GM18867 (cell line): ENCODE results near the gene FAM78B.

Experiments
- ATAC-seq: cut with Tn5 transposase; IDR thresholded peaks from one replicate; pipeline ENCODE4 v1.9.1; 2021; ENCODE audit warnings: mild to moderate bottlenecking, moderate library complexity; ENCODE audit not compliant: unreplicated experiment

The FAM78B gene

DNA sequence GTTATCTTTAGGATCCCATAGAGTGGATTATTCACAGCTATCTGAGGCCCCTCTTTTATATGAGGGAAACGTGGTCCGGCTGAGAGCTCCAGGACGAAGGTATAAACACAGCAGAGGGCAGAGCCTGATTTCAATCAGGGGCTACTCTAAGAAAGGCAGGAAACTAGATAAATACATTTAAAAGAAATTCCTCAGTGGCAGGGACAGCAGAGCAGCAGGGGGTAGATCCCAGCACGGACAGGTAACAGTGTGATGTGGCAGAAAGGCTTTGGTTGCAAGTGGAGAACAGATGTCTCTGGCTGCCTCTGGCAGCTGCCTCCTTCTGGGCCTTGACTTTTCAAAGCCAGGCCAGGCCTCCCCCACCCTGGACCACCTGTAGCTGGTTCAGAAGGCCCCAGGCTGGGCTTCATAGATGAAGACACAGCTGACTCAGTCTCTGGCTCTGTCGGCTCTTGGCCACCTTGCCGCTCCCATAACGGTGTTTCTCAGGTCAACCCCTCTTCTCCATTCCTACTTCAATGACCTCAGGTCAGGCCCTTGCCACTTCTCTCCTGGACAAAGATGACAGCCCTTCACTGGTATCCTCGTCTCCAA lies 43.8 kb downstream of the FAM78B start:
- ATAC-seq, result no peak

DNA sequence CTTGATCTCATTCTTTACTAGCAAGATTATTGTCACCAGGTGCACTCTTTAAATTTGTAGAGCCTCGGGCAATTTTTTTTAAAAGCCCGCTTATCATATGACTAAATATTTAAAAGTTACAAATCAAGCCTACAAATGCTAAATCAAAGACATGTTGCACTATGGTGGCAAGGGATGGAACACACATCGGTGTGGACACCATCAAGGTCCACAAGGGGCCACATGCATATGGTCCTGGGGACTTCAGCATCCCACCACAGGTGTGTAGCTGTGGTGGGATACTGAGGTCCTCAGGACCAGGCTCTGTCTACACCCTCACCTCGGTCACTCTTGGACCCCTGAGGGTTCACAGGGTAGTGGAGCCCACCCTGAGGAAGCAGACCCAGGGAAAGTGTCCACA lies 45.8 kb downstream of the FAM78B start:
- ATAC-seq, result no peak

DNA sequence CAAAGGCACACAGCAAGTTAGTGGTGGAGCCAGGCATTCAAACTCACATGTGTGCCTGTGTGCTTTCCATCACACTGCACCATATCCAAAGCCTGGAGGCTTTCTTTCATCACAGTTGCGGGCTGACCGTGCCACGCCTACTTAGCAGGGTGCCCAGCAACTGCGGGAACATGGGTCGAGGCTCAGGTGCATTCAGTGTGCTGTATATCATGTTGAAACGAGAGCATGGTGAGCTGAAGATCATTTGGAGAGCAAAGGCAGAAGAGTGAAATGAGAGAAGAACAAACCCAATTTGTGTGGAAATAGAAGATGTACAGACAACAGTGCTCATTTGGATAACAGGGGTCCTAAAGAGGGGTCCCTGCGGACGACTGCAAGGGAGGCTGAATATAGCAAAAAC lies 46.5 kb downstream of the FAM78B start:
- ATAC-seq, result no peak

DNA sequence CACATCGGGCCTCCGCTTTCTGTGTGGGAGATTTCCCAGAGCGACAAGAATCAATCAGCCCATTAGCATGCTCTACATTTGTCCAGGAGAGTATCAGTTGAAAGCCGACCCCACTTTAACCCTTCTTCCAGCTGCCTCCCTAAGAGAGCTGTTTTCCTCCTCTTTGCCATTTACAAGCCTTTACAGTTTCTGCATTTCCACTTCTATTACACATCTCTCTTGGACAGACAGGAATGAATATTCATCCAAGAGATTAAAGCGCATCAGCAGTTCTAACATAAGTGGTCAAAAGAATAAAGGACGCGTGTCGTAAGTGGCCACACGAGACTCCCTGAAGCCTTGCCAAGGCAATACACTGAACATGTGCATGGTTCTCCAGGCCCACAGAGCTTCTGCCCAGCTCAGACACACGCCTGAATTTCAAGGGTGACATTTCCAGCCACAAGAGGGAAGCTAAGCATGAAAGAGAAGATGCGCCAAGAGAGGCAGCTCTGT lies 47.3 kb downstream of the FAM78B start:
- no peak for ATAC-seq

DNA sequence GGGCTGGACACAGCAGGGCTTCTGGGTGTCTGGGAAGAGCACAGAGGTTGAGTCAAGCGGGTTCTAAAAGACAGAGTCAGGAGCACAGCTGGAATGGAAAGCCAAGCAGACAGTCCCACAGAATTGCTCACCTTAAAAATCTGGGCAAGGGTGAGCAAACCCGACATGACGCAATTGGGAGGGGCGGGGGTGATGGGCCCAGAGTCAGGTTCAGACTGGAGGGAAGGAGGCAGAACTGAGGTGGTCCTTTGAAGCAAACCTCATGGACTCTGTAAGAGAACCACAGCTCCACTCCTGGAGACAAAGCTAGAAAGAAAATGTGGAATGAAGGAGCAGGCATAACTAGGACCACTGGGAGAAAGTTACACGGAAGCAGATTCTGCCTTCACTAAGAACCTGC lies 49.0 kb downstream of the FAM78B start:
- no peak for ATAC-seq

DNA sequence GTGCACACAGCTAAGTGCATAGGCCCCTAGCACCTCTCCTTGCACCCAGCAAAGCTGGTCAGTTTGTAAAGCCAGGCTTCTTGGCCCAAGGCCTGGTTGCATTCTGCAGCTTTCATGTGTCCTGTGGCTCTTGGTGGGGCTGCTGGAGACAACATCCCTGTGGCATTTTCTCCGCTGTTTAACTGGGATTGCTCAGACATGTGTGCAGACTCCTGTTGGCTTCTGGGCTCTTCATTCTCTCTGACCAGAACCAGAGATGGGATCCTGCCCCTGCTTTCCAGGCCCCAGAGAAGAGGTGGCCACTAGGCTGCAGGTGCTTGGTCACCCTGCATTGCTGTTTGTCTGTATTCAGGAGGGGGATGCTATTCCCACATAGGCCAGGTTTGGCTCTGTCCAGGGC lies 50.8 kb downstream of the FAM78B start:
- no peak for ATAC-seq

DNA sequence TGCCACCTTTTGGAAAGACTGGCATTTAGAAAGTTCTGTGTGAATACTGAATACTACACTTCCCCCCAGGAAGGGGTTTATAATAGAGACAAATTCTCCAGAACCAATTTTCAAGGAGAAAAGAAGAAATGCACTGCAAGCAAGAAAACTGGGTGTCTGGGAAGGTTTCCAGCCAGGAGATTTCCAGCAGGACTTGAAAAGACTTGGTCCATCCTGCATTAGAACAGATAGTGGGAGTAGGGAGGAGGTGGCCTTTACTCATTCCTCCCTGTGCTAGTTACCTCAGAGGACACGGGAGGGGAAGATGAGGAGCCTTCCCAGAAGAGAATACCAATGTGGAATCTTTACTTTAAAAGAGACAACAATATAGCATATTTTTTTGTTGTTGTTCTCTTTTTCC lies 52.4 kb downstream of the FAM78B start:
- no peak for ATAC-seq

DNA sequence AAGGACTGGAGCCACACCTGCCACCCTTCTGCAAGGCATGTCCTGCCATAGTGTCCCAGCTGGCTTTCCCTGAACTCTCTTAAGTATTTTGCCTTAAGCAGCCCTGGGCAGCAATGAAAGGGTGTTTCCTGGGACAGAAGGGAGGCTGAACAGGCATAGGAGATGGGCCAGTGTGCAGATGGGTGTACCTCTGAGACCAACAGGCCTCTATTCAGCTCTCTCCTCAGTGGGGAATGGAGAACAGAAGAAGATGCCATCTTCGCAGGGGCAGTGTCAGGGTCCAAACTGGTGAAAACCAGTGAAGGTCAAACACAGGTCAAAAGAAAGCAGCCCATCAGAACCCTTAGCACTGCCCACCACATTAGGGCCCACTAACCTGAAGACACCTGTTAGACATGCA lies 53.2 kb downstream of the FAM78B start:
- ATAC-seq, result no peak

DNA sequence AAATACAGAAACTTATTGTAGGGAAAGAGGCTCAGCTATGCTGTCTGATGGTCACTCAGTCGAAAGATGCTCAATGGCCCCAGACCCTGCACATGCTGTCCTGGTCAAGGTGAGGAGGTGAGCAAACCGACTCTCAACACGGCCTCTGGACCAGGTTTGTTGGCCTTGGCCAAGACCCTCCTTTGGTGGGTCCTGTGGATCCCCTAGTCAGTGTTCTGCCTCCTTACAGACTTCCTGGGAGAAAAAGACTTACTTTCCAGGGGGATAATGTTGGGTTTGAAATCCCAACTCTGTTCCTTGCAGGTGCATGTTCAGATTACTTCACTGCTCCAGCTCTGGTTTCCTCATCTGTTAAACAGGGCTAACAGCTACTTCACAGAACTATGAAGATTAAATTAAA lies 53.8 kb downstream of the FAM78B start:
- no peak for ATAC-seq

DNA sequence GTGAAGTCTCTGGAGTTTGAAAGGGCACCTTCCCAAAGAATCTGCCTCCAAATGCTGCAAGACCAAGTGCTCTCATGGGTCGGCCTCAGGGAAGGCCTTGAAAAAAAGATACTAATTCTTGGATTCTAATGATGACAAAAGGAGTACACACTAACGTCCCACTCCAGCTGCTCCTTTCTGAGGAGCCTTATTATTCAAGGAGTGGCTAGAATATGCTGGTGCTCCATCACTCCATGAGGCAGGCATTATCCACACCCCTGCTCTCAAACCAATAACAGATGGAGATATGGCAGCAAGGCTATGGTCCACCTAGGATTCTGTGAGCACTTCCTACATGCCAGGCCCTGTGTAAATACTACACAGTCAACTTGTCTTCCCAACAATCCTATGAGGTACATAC lies 54.4 kb downstream of the FAM78B start:
- ATAC-seq, result no peak

DNA sequence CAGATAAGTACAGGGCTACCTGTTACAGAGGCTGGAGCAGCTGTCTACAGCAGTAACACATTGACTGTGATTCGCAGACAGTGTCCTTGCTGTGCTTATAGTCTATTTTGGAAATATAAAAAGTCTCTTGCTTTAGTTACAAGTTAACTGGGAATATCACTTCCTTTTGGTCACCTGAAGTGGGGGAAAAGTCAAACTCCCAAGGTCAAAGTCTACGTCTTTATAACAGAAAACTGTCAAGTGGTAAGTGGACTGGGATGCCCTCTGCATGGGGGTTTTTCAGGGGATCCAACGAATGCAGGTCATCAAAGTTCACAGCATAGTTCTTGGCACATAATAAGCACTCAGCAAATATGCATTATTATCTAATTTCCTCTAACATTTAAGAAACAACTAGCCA lies 55.4 kb downstream of the FAM78B start:
- no peak for ATAC-seq

DNA sequence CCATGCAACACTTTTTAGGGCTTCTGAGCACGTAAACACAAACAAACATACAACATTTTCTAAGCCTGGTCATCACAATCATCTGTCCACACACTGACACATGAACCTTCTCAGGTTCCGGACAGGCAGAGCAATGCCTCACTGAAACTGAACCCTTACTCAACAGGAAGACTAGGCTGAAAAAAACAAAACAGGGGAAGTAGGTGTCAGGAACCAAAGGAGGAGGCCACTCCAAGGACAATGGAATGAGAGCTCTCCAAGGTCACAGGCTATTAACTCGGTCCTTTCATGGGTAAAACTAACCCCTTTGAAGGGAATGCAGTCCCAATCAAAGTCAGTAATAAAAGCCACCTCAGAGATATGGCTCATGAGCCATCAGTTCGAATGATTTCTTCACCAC lies 76.6 kb downstream of the FAM78B start:
- ATAC-seq, result no peak

DNA sequence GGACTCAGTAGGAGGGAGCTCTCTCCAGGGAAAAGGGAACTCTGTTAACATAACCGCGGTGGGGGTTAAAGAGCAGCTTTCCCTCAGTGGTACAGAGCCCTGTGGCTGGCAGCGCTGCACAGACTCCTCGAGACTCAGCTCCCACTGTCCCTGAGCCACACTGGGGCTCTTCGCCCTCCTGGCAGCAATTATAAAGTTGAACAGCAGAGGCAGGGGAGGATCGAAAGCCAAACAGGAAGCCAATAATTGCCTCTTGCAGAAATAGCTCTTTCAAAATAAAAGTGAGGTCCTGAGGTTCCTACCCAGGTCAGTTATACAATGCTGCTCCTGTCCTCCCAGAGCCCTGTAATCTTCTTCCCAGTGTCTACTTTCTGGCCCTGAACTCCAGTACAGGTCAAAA lies 77.0 kb downstream of the FAM78B start:
- ATAC-seq, result peak; percentile 82

DNA sequence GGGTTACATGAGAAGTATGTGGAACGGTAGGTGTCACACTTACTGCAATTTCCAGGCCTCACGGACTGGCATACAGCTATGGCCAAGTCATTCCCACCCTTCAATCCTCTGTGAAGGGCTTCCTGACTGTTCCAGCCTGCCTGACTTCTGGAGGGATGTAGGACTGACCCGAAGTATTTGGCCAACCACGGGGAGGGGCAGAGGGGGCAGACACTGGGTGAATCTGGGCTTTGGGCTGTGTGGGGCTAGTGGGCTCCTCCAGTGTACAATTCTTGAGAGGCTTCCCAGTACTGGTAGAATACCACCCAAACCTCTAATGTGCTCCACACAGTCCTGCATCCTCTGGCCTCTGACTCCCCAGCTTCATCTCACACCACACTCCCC lies 78.2 kb downstream of the FAM78B start:
- ATAC-seq, result no peak

DNA sequence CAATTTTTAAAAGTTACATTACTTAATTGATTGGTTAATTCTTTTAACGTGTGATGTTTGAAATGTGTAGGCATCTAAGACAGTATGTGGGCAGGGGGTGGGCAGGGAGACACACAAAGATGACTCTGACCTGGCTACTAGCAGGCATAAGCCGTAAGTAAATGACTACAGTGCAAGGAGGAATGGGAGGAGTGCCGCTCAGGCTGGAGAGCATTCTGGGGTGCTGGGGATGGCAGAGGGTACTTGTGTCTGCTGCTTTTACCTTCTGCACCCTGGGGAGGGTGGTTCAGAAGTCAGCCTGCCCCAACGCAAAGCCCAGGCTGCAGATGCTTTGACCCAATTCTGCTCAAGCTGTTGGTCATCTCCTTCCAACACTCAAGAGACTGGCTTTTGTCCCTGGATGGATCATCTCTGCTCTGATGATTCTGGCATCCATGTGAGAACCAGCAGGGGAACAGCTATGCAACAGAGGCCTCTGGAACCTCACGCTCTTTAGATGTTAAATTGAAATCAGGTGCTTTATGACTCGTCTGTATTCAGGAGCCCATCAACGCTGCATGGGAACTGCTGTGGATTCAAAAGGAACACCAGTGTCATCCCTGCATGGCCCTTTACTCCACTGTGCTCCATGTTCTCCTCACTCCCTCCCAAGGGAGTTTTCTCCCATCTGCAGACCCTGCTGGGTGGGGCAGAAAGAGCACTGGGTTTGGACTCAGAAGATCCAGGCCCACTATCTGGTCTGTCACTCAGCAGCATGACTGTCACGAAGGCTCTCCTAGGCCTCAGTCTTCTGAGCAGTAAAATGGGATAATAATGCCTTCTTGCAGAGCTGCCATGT lies 78.8 kb downstream of the FAM78B start:
- no peak for ATAC-seq

DNA sequence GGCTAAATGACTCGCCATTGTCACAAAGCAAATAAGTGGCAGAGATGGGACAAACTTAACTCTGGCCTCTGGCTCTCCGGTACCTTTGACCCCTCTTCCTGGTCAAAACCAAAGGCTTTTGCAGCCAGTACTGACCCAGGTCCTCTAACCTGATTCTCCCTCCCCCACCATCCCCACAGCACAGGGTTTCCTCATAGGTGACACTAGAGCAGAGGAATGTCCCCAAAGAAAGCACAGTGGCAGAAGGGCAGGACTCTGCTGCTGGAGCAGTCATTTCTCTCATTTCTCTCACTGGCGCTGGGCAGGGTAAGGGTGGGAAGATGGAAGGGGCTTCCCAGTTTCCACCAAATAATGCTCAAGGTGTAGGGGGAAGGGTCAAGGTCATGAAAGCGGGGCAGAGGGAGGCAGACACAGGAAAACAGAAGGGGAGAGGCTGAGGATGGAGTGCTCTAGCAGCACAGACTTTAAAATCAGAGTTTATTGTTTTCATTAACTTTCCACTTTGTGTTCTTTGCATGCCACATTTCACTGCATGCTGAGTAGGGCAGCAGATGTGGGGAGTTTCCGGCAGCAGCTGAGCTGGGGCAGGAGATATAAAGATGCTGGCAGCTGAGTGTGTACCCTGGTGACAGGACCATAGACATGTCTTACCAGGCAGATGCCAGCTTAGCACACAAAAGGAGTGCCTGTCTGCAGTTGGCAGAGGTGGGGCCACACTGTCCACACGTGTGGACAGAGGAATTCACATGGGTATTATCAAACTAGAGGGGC lies 80.5 kb downstream of the FAM78B start:
- no peak for ATAC-seq

DNA sequence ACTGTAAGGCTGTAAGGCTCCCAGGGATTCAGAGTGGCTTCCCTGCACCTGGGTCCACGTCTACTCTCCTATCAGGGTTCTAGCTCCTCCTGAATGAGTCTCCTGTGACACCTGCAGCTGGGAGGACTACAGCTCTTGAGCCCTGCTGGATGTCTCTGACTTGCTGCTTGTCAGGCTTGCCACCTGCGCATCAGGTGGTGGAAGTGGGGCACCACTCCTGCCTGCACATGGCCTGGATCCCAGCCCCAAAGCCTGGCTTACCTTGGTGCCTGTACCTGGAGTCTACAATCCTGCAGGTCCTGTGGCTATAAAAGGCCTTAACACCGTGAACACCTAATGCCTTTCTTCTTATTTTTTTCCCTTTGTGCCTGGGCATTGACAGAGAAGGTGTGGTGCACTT lies 82.2 kb downstream of the FAM78B start:
- no peak for ATAC-seq

DNA sequence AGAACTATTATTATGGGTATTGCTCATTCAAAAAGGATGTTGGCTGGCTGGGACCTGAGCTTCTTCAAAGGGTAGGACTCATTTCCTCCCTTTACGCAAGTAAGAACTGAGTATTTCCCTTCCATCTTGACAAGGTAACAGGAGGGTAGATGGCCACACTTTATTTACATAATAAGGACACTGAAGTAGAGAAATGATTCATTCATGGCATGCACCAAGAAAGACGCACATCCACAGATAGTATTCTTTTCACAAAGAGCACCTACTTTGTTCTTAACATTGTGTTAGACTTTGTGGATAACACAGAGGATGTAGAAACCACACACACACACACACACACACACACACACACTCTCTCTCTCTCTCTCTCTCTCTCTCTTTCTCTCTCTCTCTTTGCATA lies 82.9 kb downstream of the FAM78B start:
- peak; percentile 90 for ATAC-seq

DNA sequence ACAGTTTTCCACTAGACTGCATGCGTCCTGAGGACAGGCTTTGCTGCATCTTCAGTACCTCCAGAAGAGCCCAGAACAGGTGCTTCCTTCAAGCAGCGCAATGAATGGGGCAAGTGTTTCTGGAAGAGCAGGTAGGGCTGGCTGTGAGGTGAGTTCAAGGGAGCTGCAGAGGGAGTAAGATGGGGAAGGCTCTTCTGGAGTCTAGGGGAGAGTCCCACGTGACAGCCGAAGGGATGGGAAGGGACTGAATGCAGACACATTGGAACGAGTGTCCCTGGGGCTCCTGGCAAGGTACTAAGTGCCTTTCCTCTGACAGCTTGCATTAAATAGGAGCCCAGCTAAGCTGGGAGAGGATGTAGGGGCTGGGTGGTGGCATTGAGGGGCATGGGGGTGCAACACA lies 84.2 kb downstream of the FAM78B start:
- ATAC-seq, result no peak

DNA sequence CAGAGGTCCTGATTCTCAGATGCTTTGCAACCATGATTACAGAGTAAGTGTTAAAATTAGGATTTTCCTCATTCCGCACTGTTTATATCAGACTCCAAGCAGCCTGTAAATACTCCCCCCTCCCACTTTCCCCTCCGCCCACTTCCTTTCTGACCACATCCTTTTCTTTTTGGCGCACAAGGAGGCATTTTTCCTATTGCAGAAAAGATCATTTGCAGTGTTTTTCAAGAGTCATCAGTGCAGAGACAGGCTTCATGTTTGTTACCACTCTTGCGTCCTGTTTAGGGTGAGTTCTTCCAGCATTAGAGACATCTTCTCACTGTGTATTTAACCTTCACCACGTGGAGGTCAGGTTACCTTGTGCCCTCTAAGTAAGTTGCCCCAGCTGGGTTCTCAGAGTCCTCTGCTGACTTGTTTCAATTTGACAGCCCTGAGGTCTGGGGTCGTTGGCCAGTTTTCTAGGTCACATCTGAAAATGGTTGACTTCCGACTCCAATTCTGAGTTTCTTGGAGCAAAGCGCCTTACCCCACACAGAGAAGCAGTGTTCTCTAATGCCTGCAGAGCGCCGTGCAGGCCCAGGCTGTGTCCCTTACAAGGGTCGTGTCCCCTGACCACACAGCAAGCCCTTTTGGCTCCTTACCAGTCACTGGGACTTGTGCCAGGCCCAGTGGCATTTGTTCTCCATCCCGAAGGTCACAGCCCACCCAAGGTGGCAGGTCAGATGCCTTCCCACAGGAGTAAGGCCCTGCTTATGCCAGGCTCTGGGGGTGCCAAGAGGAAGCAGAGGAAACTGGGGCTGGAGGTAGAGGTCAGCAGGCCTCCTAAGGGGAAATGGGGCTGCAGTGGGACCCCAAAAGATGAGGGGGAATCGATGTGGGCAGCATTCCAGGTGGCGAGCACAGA lies 85.6 kb downstream of the FAM78B start:
- no peak for ATAC-seq
